HepG2 (cell line): ENCODE measurements around the gene ATP9A. TPM values are rescaled to one million over a fixed set of nuclear protein-coding genes. Genes with fewer than 3 reads are reported as not detected.

Experiments
- ATAC-seq: fragments of 200-7000 bp; cut with Tn5 transposase; 3 replicates; pipeline ENCODE4 v1.9.1; 2020; ENCODE audit warnings: mild to moderate bottlenecking, moderate library complexity
- BruUV-seq: library from RNA; stranded (reverse); fragments of 400-500 nt; replicated peaks from 2 replicates; lab custom pipeline; 2021; lab: Mats Ljungman, UMichigan
- CTCF ChIA-PET: fragments of 300-600 bp; formaldehyde crosslinking; extraction: SDS; loops from one replicate; lab custom pipeline; 2021; ENCODE audit warnings: low total read pairs, inconsistent platforms, low intra/inter-chr PET ratio; lab: Yijun Ruan, JAX
- POLR2A ChIA-PET: fragments of 350-600 bp; sonication (Branson Sonifier 250); formaldehyde crosslinking; loops from one replicate; lab custom pipeline; 2020; ENCODE audit warnings: antibody characterized with exemption, inconsistent platforms; lab: Yijun Ruan, JAX
- DNase-seq: peaks from one replicate; pipeline ENCODE4 v3.0.0-alpha.2; 2015; ENCODE audit warnings: low spot score
- FAIRE-seq: peaks from 3 replicates; lab custom pipeline; 2011; peaks lifted over from hg19 to GRCh38; lab: Jason Lieb, UNC
- H2AFZ ChIP-seq: one replicate; pipeline ENCODE4 v1.6.1; 2011; ENCODE audit warnings: low read length, inconsistent platforms
- H3K27ac ChIP-seq: fragments of 300-600 bp; 3 replicates; pipeline ENCODE4 v1.8.0; 2011; ENCODE audit warnings: mixed run types, mild to moderate bottlenecking, mixed read lengths, low read length, inconsistent platforms; ENCODE audit not compliant: insufficient read depth; ENCODE audit errors: extremely low read length
- H3K27me3 ChIP-seq, 2 experiments: fragments of 200-600 bp in 1 of 2; 2 replicates in 1 of 2; 3 replicates in 1 of 2; pipeline versions ENCODE4 v1.6.0 to v1.8.0; 2011; ENCODE audit warnings: low read length in 2 of 2, mild to moderate bottlenecking in 2 of 2, moderate library complexity in 2 of 2, inconsistent platforms in 1 of 2; ENCODE audit not compliant: insufficient read depth in 2 of 2, control insufficient read depth in 1 of 2
- H3K36me3 ChIP-seq, 2 experiments: fragments of 200-600 bp in 1 of 2; replicated peaks in 1 of 2; 2 replicates in 1 of 2; 3 replicates in 1 of 2; pipeline versions ENCODE4 v1.5.1 to v1.8.0; 2011; ENCODE audit warnings: low read length in 2 of 2, inconsistent platforms in 1 of 2; ENCODE audit not compliant: insufficient read depth in 2 of 2, control insufficient read depth in 1 of 2
- H3K4me1 ChIP-seq: 2 replicates; pipeline ENCODE4 v1.5.1; 2012; ENCODE audit warnings: low read length, inconsistent platforms; ENCODE audit not compliant: insufficient read depth
- H3K4me2 ChIP-seq: 2 replicates; pipeline ENCODE4 v1.6.0; 2011; ENCODE audit warnings: low read depth, low read length, inconsistent platforms
- H3K4me3 ChIP-seq, 3 experiments: fragments of 200-600 bp in 1 of 3; sonication (generic), shearing (Covaris generic) in 1 of 3; replicated peaks in 1 of 3; 2 replicates each; pipeline ENCODE4 v1.5.1; 2011 to 2016; ENCODE audit warnings: low read length in 3 of 3, inconsistent platforms in 2 of 3, low read depth in 2 of 3, mild to moderate bottlenecking in 2 of 3, control low read depth in 1 of 3, mixed read lengths in 1 of 3; ENCODE audit not compliant: insufficient read depth in 1 of 3
- H3K79me2 ChIP-seq: one replicate; pipeline ENCODE4 v1.6.1; 2011; ENCODE audit warnings: low read length, inconsistent platforms; ENCODE audit not compliant: insufficient read depth
- H3K9ac ChIP-seq: 2 replicates; pipeline ENCODE4 v1.6.0; 2011; ENCODE audit warnings: mild to moderate bottlenecking, low read depth, low read length, inconsistent platforms; ENCODE audit not compliant: insufficient read depth
- H3K9me3 ChIP-seq: 2 replicates; pipeline ENCODE4 v1.5.1; 2012; ENCODE audit warnings: mild to moderate bottlenecking, low read length
- H4K20me1 ChIP-seq: 2 replicates; pipeline ENCODE4 v1.6.0; 2011; ENCODE audit warnings: inconsistent platforms, mild to moderate bottlenecking, low read length, moderate library complexity; ENCODE audit not compliant: insufficient read depth
- GATAD2A ChIP-seq: IDR thresholded peaks from 2 replicates; pipeline ENCODE4 v1.6.1; 2016
- ISL2 ChIP-seq: sonication (generic); formaldehyde crosslinking; IDR thresholded peaks from 2 replicates; pipeline ENCODE4 v1.5.0; 2020; ENCODE audit warnings: missing genetic modification reagents
- REXO4 ChIP-seq: sonication (generic); formaldehyde crosslinking; IDR thresholded peaks from 2 replicates; pipeline ENCODE4 v1.8.0; 2022; ENCODE audit warnings: missing genetic modification reagents, mild to moderate bottlenecking, borderline replicate concordance
- SALL2 ChIP-seq: sonication (generic); formaldehyde crosslinking; IDR thresholded peaks from 2 replicates; pipeline ENCODE4 v1.8.1; 2023; ENCODE audit warnings: mild to moderate bottlenecking, missing genetic modification reagents, inconsistent platforms
- SIX4 ChIP-seq: sonication (generic); formaldehyde crosslinking; IDR thresholded peaks from 2 replicates; pipeline ENCODE4 v1.4.0; 2020; ENCODE audit warnings: missing genetic modification reagents
- XRCC5 ChIP-seq: fragments of 200-400 bp; formaldehyde crosslinking; optimal IDR thresholded peaks from 2 replicates; pipeline ENCODE3; 2017; ENCODE audit warnings: mild to moderate bottlenecking, low read length
- ZNF567 ChIP-seq: sonication (generic); formaldehyde crosslinking; IDR thresholded peaks from 2 replicates; pipeline ENCODE4 v1.8.1; 2023; ENCODE audit warnings: mild to moderate bottlenecking, missing genetic modification reagents, borderline replicate concordance
- ZNF660 ChIP-seq: sonication (generic); formaldehyde crosslinking; IDR thresholded peaks from 2 replicates; pipeline ENCODE4 v1.5.1; 2020; ENCODE audit warnings: mild to moderate bottlenecking, low read depth, missing genetic modification reagents, borderline replicate concordance
- ZNF772 ChIP-seq: sonication (generic); formaldehyde crosslinking; IDR thresholded peaks from 2 replicates; pipeline ENCODE4 v1.5.0; 2020; ENCODE audit warnings: mild to moderate bottlenecking, missing genetic modification reagents
- ZNF781 ChIP-seq: sonication (generic); formaldehyde crosslinking; IDR thresholded peaks from 2 replicates; pipeline ENCODE4 v1.5.1; 2020; ENCODE audit warnings: borderline replicate concordance, mild to moderate bottlenecking, missing genetic modification reagents; ENCODE audit errors: not compliant biosample characterization
- ZNF788 ChIP-seq: sonication (generic); formaldehyde crosslinking; IDR thresholded peaks from 2 replicates; pipeline ENCODE4 v1.5.0; 2020; ENCODE audit warnings: mild to moderate bottlenecking, missing genetic modification reagents, borderline replicate concordance
- ZNF792 ChIP-seq: IDR thresholded peaks from 2 replicates; pipeline ENCODE4 v1.6.1; 2016
- WGBS: methylation state at CpG from one replicate; pipeline ENCODE4 v1.1.6; 2017; ENCODE audit warnings: low lambda C conversion rate; 5-methylcytosine and 5-hydroxymethylcytosine counted together
- in situ Hi-C: cut with HindIII; loops from 2 replicates; pipeline ENCODE4 v1.10.0; 2017; ENCODE audit warnings: low pct_unique_long_range_greater_than_20kb; ENCODE audit not compliant: extremely low pct_ligation_motif_present
- intact Hi-C: fragments of 100-400 bp; cut with micrococcal nuclease; formaldehyde crosslinking; loops from one replicate; pipeline ENCODE4 v1.10.0; 2022; ENCODE audit not compliant: unreplicated experiment
- polyA plus RNA-seq, 8 experiments: library from polyadenylated mRNA; depleted of rRNA in 3 of 8; stranded (reverse) in 7 of 8; unstranded in 1 of 8; fragments of >200 nt; fragmentation: Illumina TruSeq in 4 of 8; extraction: Trizol in 4 of 8; gene quantifications; 2 replicates each; pipeline versions ENCODE4 v1.2.1 to v1.2.3, GENCODE V29; 2011 to 2016; ENCODE audit warnings: low read depth in 4 of 8, missing spikeins in 1 of 8, mixed read lengths in 1 of 8; ENCODE audit not compliant: insufficient read depth in 1 of 8
- total RNA-seq, 5 experiments: library from RNA; depleted of rRNA; stranded (reverse); fragments of >200 nt; fragmentation: Illumina TruSeq; extraction: Trizol; gene quantifications; 2 replicates each; pipeline ENCODE4 v1.2.3, GENCODE V29; 2016; ENCODE audit warnings: low read depth in 1 of 5
- TF ChIP-seq, protein P1 (sequence below): sonication (generic); formaldehyde crosslinking; IDR thresholded peaks from 2 replicates; pipeline ENCODE4 v1.4.0; 2020; ENCODE audit warnings: missing genetic modification reagents, mild to moderate bottlenecking, borderline replicate concordance
- TF ChIP-seq, protein P2 (sequence below): sonication (generic); formaldehyde crosslinking; IDR thresholded peaks from 2 replicates; pipeline ENCODE4 v1.5.0; 2020; ENCODE audit warnings: mild to moderate bottlenecking, missing genetic modification reagents, moderate library complexity

Gene ATP9A
- total and polyA plus RNA-seq, 2 of the 13 experiments (the other 11 are each of a cell fraction or from before 2014, with no cell fraction given), result 11.8 to 18.5 TPM

DNA sequence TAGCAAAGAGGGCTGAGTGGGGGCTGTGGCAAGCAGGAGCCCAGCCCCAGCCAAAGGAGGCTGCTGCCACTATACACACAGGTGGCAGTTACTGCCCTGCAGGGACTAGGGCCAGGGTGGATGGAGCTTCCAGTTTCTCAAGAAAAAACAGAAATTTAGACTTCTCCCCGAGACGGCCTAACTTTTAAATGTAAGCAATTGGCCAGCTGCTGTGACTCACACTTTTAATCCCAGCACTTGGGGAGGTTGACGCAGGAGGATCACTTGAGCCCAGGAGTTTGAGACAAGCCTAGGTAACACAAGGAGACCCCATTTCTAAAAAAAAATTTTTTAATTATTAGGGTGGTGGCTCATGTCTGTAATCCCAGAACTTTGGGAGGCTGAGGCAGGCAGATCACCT, 127.4 kb downstream of the ATP9A start:
- no peak for ATAC-seq
- Histone ChIP-seq H4K20me1 (no peaks in the 10 kb centered on the region), H3K27ac (no peak overlapping the region), H3K36me3 (peaks cover 6 to 7% of the 10 kb centered on the region in 2 experiments; a peak in 3 of 5 replicates), H3K4me2 (no peak overlapping the region), H3K9me3 (no peaks in the 10 kb centered on the region), H3K79me2 (no peaks in the 10 kb centered on the region), H3K27me3 (no peaks in the 10 kb centered on the region), H3K4me3 (no peak overlapping the region), H2AFZ (no peak overlapping the region), H3K9ac (no peak overlapping the region), H3K4me1 (peaks cover 7% of the 10 kb centered on the region; the same call in 1 of the 2 replicates)
- intact Hi-C loops (no loop called here), in situ Hi-C loops (no loop called here)
- no TSS peak for BruUV-seq
- ChIA-PET CTCF (no interaction called here), POLR2A (no interaction called here)
- DNase-seq, result no peak
- TF ChIP-seq ZNF567 (CRISPR knock-in tag) (no peak), GATAD2A (no peak), ZNF781 (CRISPR knock-in tag) (no peak), ZNF792 (no peak), REXO4 (CRISPR knock-in tag) (no peak), ISL2 (CRISPR knock-in tag) (no peak), SIX4 (CRISPR knock-in tag) (no peak)
- WGBS, result 94% methylated on average over 3 of the region's 3 CpGs
- no peak for FAIRE-seq

DNA sequence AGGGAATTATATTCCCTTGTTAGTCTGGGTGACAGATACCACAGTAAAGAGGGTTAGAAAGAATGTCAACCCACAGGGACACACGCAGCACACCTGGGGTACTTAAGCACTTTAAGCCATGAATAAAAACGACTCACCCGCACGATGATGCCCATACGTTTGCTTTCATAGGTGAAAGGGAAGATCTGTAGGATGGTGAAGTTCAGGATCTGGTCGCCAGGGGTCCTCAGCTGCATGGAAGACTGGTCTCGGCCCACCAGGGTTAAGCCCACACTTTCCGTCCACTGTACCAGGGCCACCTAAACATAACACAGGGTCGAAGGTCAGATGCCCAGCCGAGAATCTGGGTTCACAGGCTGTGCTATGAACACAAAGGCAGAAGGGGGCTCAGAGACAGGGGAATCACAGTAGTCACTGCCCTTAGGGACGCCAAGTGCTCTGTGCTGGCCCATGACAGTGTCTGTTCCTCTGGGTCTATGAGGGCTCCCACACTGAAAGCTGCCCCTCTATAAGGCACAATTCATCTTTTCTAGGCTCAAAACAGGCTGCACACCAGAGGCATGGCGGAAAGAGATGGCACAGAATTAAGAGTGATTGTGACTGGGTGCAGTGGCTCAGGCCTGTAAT, 128.9 kb downstream of the ATP9A start:
- no TSS peak for BruUV-seq
- H3K27me3 ChIP-seq, result no peaks in the 10 kb centered on the region
- peaks cover 6 to 9% of the 10 kb centered on the region in 2 experiments; a peak in 3 of 5 replicates for H3K36me3 ChIP-seq
- POLR2A ChIA-PET, result no interaction called here
- peak; percentile 75 for DNase-seq
- CTCF ChIA-PET, result interaction anchor here (1.1 to 2.7 kb wide), 7 partner anchors 15 to 447 kb away, joined by 4 to 42 read pairs (median 7); no protein-coding TSS in a partner anchor
- H3K9me3 ChIP-seq, result no peaks in the 10 kb centered on the region
- H3K27ac ChIP-seq, result no peak overlapping the region
- no peak overlapping the region for H2AFZ ChIP-seq
- peaks cover 7% of the 10 kb centered on the region; the same call in 1 of the 2 replicates for H3K4me1 ChIP-seq
- H3K4me3 ChIP-seq, result no peak overlapping the region
- peak; percentile 93 for ATAC-seq
- H3K4me2 ChIP-seq, result peak overlapping the region; percentile 20; the same call in 1 of the 2 replicates
- H3K79me2 ChIP-seq, result no peaks in the 10 kb centered on the region
- H3K9ac ChIP-seq, result no peak overlapping the region
- WGBS, result 29% methylated on average over 12 of the region's 12 CpGs
- in situ Hi-C loops, result loop anchor here (5.0 kb wide), 2 partner anchors 328 to 443 kb away; no protein-coding TSS in a partner anchor
- intact Hi-C loops, result loop anchor here (1.0 to 2.0 kb wide), 3 partner anchors 61 to 444 kb away; no protein-coding TSS in a partner anchor
- peak; percentile 95 for FAIRE-seq
- H4K20me1 ChIP-seq, result no peaks in the 10 kb centered on the region
- TF ChIP-seq ZNF788 (CRISPR knock-in tag), result 0 out of 2 replicates have a peak, but pooled peaks have one; percentile 33
- TF ChIP-seq, protein P1, sequence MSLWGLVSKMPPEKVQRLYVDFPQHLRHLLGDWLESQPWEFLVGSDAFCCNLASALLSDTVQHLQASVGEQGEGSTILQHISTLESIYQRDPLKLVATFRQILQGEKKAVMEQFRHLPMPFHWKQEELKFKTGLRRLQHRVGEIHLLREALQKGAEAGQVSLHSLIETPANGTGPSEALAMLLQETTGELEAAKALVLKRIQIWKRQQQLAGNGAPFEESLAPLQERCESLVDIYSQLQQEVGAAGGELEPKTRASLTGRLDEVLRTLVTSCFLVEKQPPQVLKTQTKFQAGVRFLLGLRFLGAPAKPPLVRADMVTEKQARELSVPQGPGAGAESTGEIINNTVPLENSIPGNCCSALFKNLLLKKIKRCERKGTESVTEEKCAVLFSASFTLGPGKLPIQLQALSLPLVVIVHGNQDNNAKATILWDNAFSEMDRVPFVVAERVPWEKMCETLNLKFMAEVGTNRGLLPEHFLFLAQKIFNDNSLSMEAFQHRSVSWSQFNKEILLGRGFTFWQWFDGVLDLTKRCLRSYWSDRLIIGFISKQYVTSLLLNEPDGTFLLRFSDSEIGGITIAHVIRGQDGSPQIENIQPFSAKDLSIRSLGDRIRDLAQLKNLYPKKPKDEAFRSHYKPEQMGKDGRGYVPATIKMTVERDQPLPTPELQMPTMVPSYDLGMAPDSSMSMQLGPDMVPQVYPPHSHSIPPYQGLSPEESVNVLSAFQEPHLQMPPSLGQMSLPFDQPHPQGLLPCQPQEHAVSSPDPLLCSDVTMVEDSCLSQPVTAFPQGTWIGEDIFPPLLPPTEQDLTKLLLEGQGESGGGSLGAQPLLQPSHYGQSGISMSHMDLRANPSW, result 0 out of 2 replicates have a peak, but pooled peaks have one; percentile 52
- peak; percentile 85 for TF ChIP-seq XRCC5
- TF ChIP-seq, protein P2, sequence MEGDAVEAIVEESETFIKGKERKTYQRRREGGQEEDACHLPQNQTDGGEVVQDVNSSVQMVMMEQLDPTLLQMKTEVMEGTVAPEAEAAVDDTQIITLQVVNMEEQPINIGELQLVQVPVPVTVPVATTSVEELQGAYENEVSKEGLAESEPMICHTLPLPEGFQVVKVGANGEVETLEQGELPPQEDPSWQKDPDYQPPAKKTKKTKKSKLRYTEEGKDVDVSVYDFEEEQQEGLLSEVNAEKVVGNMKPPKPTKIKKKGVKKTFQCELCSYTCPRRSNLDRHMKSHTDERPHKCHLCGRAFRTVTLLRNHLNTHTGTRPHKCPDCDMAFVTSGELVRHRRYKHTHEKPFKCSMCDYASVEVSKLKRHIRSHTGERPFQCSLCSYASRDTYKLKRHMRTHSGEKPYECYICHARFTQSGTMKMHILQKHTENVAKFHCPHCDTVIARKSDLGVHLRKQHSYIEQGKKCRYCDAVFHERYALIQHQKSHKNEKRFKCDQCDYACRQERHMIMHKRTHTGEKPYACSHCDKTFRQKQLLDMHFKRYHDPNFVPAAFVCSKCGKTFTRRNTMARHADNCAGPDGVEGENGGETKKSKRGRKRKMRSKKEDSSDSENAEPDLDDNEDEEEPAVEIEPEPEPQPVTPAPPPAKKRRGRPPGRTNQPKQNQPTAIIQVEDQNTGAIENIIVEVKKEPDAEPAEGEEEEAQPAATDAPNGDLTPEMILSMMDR (CRISPR knock-in tag), result peak; percentile 100
- TF ChIP-seq ZNF772 (CRISPR knock-in tag), result 0 out of 2 replicates have a peak, but pooled peaks have one; percentile 62
- TF ChIP-seq SALL2 (CRISPR knock-in tag), result no peak
- no peak for TF ChIP-seq ZNF660 (CRISPR knock-in tag)
